IPS DF 6.9 (cell line): ENCODE results near the gene ANKRD52.
"Not testable (repeated sequence)": the region's sequence is repeated elsewhere in the genome, so short reads cannot be mapped to it uniquely, and the experiment has no call there.

ENCODE experiments used
- DNase-seq: peaks from one replicate; pipeline ENCODE4 v3.0.0-alpha.2; 2013; ENCODE audit warnings: low read depth, low spot score
- H3K27ac ChIP-seq: one replicate; pipeline ENCODE4 v1.5.1; 2013; ENCODE audit warnings: low read length, control low read depth
- H3K27me3 ChIP-seq: 2 replicates; pipeline ENCODE4 v1.6.1; 2013; ENCODE audit warnings: mild to moderate bottlenecking, low read length; ENCODE audit not compliant: control insufficient read depth, insufficient read depth
- H3K36me3 ChIP-seq: 2 replicates; pipeline ENCODE4 v1.6.1; 2013; ENCODE audit warnings: low read length; ENCODE audit not compliant: control insufficient read depth, insufficient read depth
- H3K4me1 ChIP-seq: 2 replicates; pipeline ENCODE4 v1.6.1; 2013; ENCODE audit warnings: low read length; ENCODE audit not compliant: control insufficient read depth, insufficient read depth
- H3K4me3 ChIP-seq: 2 replicates; pipeline ENCODE4 v1.5.1; 2013; ENCODE audit warnings: mild to moderate bottlenecking, low read length
- H3K9me3 ChIP-seq: 2 replicates; pipeline ENCODE4 v1.6.1; 2013; ENCODE audit warnings: low read length, inconsistent platforms; ENCODE audit not compliant: control insufficient read depth, insufficient read depth
- WGBS: extraction: QIAGEN DNeasy Blood & Tissue Kit; methylation state at CpG from one replicate; pipeline ENCODE4 v1.1.7; 2013; ENCODE audit warnings: mixed read lengths, missing lambda C conversion rate; ENCODE audit not compliant: insufficient read length, insufficient coverage; 5-methylcytosine and 5-hydroxymethylcytosine counted together

Gene ANKRD52

GRCh38 chr12:56196818-56197550, 61.2 kb downstream of the ANKRD52 start:
- WGBS, result no CpG with 5 or more reads among the region's 11 CpGs
- not testable (repeated sequence) for H3K27ac ChIP-seq, H3K36me3 ChIP-seq, DNase-seq, H3K9me3 ChIP-seq, H3K4me3 ChIP-seq, H3K4me1 ChIP-seq, H3K27me3 ChIP-seq

- H3K27me3 ChIP-seq, result no peaks in the 10 kb centered on the region
- H3K27ac ChIP-seq, result no peak overlapping the region
- no peak overlapping the region for H3K4me3 ChIP-seq
- no CpG with 5 or more reads among the region's 1 CpG for WGBS
- peak; percentile 60 for DNase-seq
- H3K9me3 ChIP-seq, result no peaks in the 10 kb centered on the region
- H3K36me3 ChIP-seq, result no peaks in the 10 kb centered on the region
- H3K4me1 ChIP-seq, result no peaks in the 10 kb centered on the region
These were observed 65.1 kb downstream of the ANKRD52 start for GRCh38 chr12:56193025-56193578.

GRCh38 chr12:56192582-56192981, 65.6 kb downstream of the ANKRD52 start:
- Histone ChIP-seq H3K27ac (no peak overlapping the region), H3K4me1 (no peaks in the 10 kb centered on the region), H3K9me3 (no peaks in the 10 kb centered on the region), H3K27me3 (no peaks in the 10 kb centered on the region), H3K36me3 (peaks cover 5% of the 10 kb centered on the region; the same call in 1 of the 2 replicates), H3K4me3 (no peak overlapping the region)
- DNase-seq, result no peak

- H3K27ac ChIP-seq, result no peak overlapping the region
- peak overlapping the region; percentile 88; the same call in 1 of the 2 replicates for H3K4me3 ChIP-seq
- no peak for DNase-seq
- H3K9me3 ChIP-seq, result no peaks in the 10 kb centered on the region
- peaks cover 6% of the 10 kb centered on the region; the same call in 1 of the 2 replicates for H3K36me3 ChIP-seq
- no peaks in the 10 kb centered on the region for H3K27me3 ChIP-seq
- no CpG with 5 or more reads among the region's 9 CpGs for WGBS
- H3K4me1 ChIP-seq, result no peaks in the 10 kb centered on the region
These were observed 67.5 kb downstream of the ANKRD52 start for GRCh38 chr12:56190695-56191155.

GRCh38 chr12:56189918-56190694, 68.1 kb downstream of the ANKRD52 start:
- Histone ChIP-seq H3K36me3 (peaks cover 8% of the 10 kb centered on the region; the same call in 1 of the 2 replicates), H3K4me1 (no peaks in the 10 kb centered on the region), H3K27ac (no peak overlapping the region), H3K9me3 (no peaks in the 10 kb centered on the region), H3K4me3 (peak overlapping the region; percentile 88; the same call in 1 of the 2 replicates), H3K27me3 (no peaks in the 10 kb centered on the region)
- WGBS, result no CpG with 5 or more reads among the region's 42 CpGs
- peak; percentile 87 for DNase-seq

- DNase-seq, result peak; percentile 72
- Histone ChIP-seq H3K9me3 (no peaks in the 10 kb centered on the region), H3K4me1 (no peaks in the 10 kb centered on the region), H3K27me3 (no peaks in the 10 kb centered on the region), H3K4me3 (peak within 1 kb of the TSS; percentile 88), H3K36me3 (peaks cover 15% of the 10 kb centered on the region; the same call in 1 of the 2 replicates), H3K27ac (no peak within 1 kb of the TSS)
- WGBS, result no CpG with 5 or more reads among the region's 93 CpGs
These were observed 68.9 kb downstream of the ANKRD52 start, which contains the start of gene SMARCC2 for GRCh38 chr12:56189099-56189917. Gene SMARCC2, minus strand, starts transcription at chr12:56189483. Its CDS starts 22 bp downstream, at chr12:56189461.

- no peaks in the 10 kb centered on the region for H3K4me1 ChIP-seq
- DNase-seq, result no peak
- no peak overlapping the region for H3K27ac ChIP-seq
- no peaks in the 10 kb centered on the region for H3K9me3 ChIP-seq
- H3K36me3 ChIP-seq, result peaks cover 19% of the 10 kb centered on the region; the same call in 1 of the 2 replicates
- no peaks in the 10 kb centered on the region for H3K27me3 ChIP-seq
- WGBS, result no CpG with 5 or more reads among the region's 17 CpGs
- H3K4me3 ChIP-seq, result peak overlapping the region; percentile 88; the same call in 1 of the 2 replicates
These were observed 69.4 kb downstream of the ANKRD52 start for GRCh38 chr12:56188778-56189098.

- Histone ChIP-seq H3K9me3 (no peaks in the 10 kb centered on the region), H3K27me3 (no peaks in the 10 kb centered on the region), H3K4me3 (peak overlapping the region; percentile 88; the same call in 1 of the 2 replicates), H3K36me3 (peaks cover 20% of the 10 kb centered on the region; the same call in 1 of the 2 replicates), H3K4me1 (no peaks in the 10 kb centered on the region), H3K27ac (no peak overlapping the region)
- no peak for DNase-seq
- WGBS, result no CpG with 5 or more reads among the region's 10 CpGs
These were observed 69.9 kb downstream of the ANKRD52 start for GRCh38 chr12:56188131-56188777.
